Left cardiac atrium (tissue), 4 donors: ENCODE results near the gene KLHL18. TPM values are rescaled to one million over a fixed set of nuclear protein-coding genes. Genes with fewer than 3 reads are reported as not detected.
"Not testable (repeated sequence)": the region's sequence is repeated elsewhere in the genome, so short reads cannot be mapped to it uniquely, and the experiment has no call there.

Source experiments
- ATAC-seq, 2 donors: fragments of 200-7000 bp; cut with Tn5 transposase; one replicate each; pipeline ENCODE4 v1.9.1; 2020; ENCODE audit warnings: mild to moderate bottlenecking in 2 of 2, moderate library complexity in 2 of 2
- DNase-seq: peaks from one replicate; pipeline ENCODE4 v3.0.0-alpha.2; 2020
- intact Hi-C, 2 donors: fragments of 100-400 bp; cut with DNase I; formaldehyde crosslinking; loops; one replicate each; pipeline versions ENCODE4 v1.14.1 to v1.15.1; 2022 to 2023
- total RNA-seq, 2 donors: library from RNA; stranded (reverse); fragmentation: NEBNext Ultra II Directional; extraction: Animal tissue kit (Norgen Biotek cat#: 25700); gene quantifications; one replicate each; pipeline ENCODE4 v1.2.1, GENCODE V29; 2021
- donor health status: DM: no; HTN: yes; CAD: no.
- donor health status: DM: no; HTN: yes; CAD: no; lungs with severe emphysema.
- donor health status: DM: yes; HTN: yes; CAD: no.
- donor health status: Dilated cardiomyopathy.

The KLHL18 gene
- total RNA-seq, 2 donors from 2014 or later: 32.9 to 39.5 TPM

- intact Hi-C loops: no loop called here
- DNase-seq (no peak), ATAC-seq (no peak)
These were observed 15.7 kb downstream of the KLHL18 start for GRCh38 chr3:47298439-47298838.

GRCh38 chr3:47299381-47300318 lies 16.9 kb downstream of the KLHL18 start:
- ATAC-seq: no peak
- intact Hi-C loops: no loop called here
- DNase-seq: no peak

GRCh38 chr3:47301456-47301855 lies 18.7 kb downstream of the KLHL18 start:
- intact Hi-C loops: no loop called here
- DNase-seq (no peak), ATAC-seq (no peak)

GRCh38 chr3:47306022-47306421 lies 23.3 kb downstream of the KLHL18 start:
- intact Hi-C loops: no loop called here
- ATAC-seq (no peak), DNase-seq (no peak)

GRCh38 chr3:47309231-47309630 lies 26.5 kb downstream of the KLHL18 start:
- intact Hi-C loops, DNase-seq, ATAC-seq: not testable (repeated sequence)

GRCh38 chr3:47310391-47310790 lies 27.6 kb downstream of the KLHL18 start:
- ATAC-seq (no peak), DNase-seq (no peak)
- intact Hi-C loops: no loop called here

GRCh38 chr3:47313341-47314055 lies 30.8 kb downstream of the KLHL18 start:
- intact Hi-C loops: no loop called here
- ATAC-seq (no peak), DNase-seq (no peak)

GRCh38 chr3:47314056-47314764 lies 31.5 kb downstream of the KLHL18 start:
- no peak for ATAC-seq
- intact Hi-C loops: no loop called here
- DNase-seq: no peak

- peak; percentile 37 for DNase-seq
- peak; percentile 38 to 53 for ATAC-seq
- intact Hi-C loops: no loop called here
These were observed 32.4 kb downstream of the KLHL18 start for GRCh38 chr3:47315069-47315647.

GRCh38 chr3:47316151-47316550 lies 33.4 kb downstream of the KLHL18 start:
- DNase-seq, ATAC-seq, intact Hi-C loops: not testable (repeated sequence)

- DNase-seq: no peak
These were observed 36.2 kb downstream of the KLHL18 start for GRCh38 chr3:47318916-47319315.

GRCh38 chr3:47319956-47320355 lies 37.2 kb downstream of the KLHL18 start:
- ATAC-seq (no peak), DNase-seq (no peak)
- intact Hi-C loops: loop anchor here in 1 of 2 donors (5.0 kb wide), 1 partner anchor 68 kb away; no protein-coding TSS in a partner anchor

More at GRCh38 chr3:47318916-47319315, 36.2 kb downstream of the KLHL18 start:
- ATAC-seq: peak in 1 of 2 donors; percentile 63
- intact Hi-C loops: no loop called here

GRCh38 chr3:47323431-47324277 lies 40.9 kb downstream of the KLHL18 start:
- ATAC-seq (peak in 1 of 2 donors; percentile 25), DNase-seq (no peak)
- intact Hi-C loops: loop anchor here (1.0 to 5.0 kb wide), 2 partner anchors 71 to 73 kb away; no protein-coding TSS in a partner anchor

- intact Hi-C loops: loop anchor here (1.0 to 5.0 kb wide), 2 partner anchors 72 to 74 kb away; no protein-coding TSS in a partner anchor
- DNase-seq (peak; percentile 46), ATAC-seq (peak; percentile 87 to 95)
These were observed 41.6 kb downstream of the KLHL18 start for GRCh38 chr3:47324278-47324865.

- intact Hi-C loops: no loop called here
- DNase-seq (no peak), ATAC-seq (no peak)
These were observed 51.2 kb downstream of the KLHL18 start for GRCh38 chr3:47333907-47334306.

GRCh38 chr3:47337656-47338055 lies 54.9 kb downstream of the KLHL18 start:
- DNase-seq: no peak
- intact Hi-C loops: no loop called here
- ATAC-seq: no peak

- no peak for DNase-seq
- no peak for ATAC-seq
- intact Hi-C loops: no loop called here
These were observed 57.2 kb downstream of the KLHL18 start for GRCh38 chr3:47339951-47340350.

- DNase-seq (no peak), ATAC-seq (no peak)
- intact Hi-C loops: no loop called here
These were observed 58.1 kb downstream of the KLHL18 start for GRCh38 chr3:47340866-47341265.
